Trophoblast cell (in vitro differentiated cells and primary cell): Measurements from ENCODE around the gene TENT5C.

ENCODE experiments used
- DNase-seq, 2 donors: peaks; one replicate each; pipeline ENCODE4 v3.0.0-alpha.2; 2016
- H2AFZ ChIP-seq: 2 replicates; pipeline ENCODE4 v1.6.1; 2013; ENCODE audit warnings: low read length, moderate library complexity, mild to moderate bottlenecking; ENCODE audit not compliant: insufficient read depth, poor library complexity
- H2AK5ac ChIP-seq: 2 replicates; pipeline ENCODE4 v1.6.1; 2013; ENCODE audit warnings: mild to moderate bottlenecking, low read length
- H2BK120ac ChIP-seq: 2 replicates; pipeline ENCODE4 v1.6.1; 2013; ENCODE audit warnings: low read length, mild to moderate bottlenecking, moderate library complexity; ENCODE audit not compliant: insufficient read depth, poor library complexity
- H2BK12ac ChIP-seq: 2 replicates; pipeline ENCODE4 v1.6.1; 2013; ENCODE audit warnings: mild to moderate bottlenecking, low read length, moderate library complexity
- H2BK5ac ChIP-seq: 2 replicates; pipeline ENCODE4 v1.6.1; 2013; ENCODE audit warnings: low read length, low read depth, moderate library complexity, mild to moderate bottlenecking; ENCODE audit not compliant: poor library complexity
- H3K14ac ChIP-seq: 2 replicates; pipeline ENCODE4 v1.6.1; 2013; ENCODE audit warnings: mild to moderate bottlenecking, low read length
- H3K18ac ChIP-seq: 2 replicates; pipeline ENCODE4 v1.6.1; 2013; ENCODE audit warnings: mild to moderate bottlenecking, low read length
- H3K23ac ChIP-seq: 2 replicates; pipeline ENCODE4 v1.6.1; 2013; ENCODE audit warnings: low read length
- H3K27ac ChIP-seq: 2 replicates; pipeline ENCODE4 v1.5.1; 2013; ENCODE audit warnings: low read depth, mild to moderate bottlenecking, inconsistent platforms, low read length, moderate library complexity
- H3K27me3 ChIP-seq: 2 replicates; pipeline ENCODE4 v1.6.1; 2013; ENCODE audit warnings: inconsistent platforms, mild to moderate bottlenecking, low read length, moderate library complexity; ENCODE audit not compliant: insufficient read depth
- H3K36me3 ChIP-seq, 2 experiments: 1 replicate in 1 of 2; 2 replicates in 1 of 2; pipeline ENCODE4 v1.6.1; 2013; ENCODE audit warnings: low read length in 2 of 2, mild to moderate bottlenecking in 2 of 2, moderate library complexity in 1 of 2; ENCODE audit not compliant: insufficient read depth in 2 of 2, control insufficient read depth in 1 of 2
- H3K4ac ChIP-seq: 2 replicates; pipeline ENCODE4 v1.6.1; 2013; ENCODE audit warnings: low read depth, mild to moderate bottlenecking, low read length, moderate library complexity
- H3K4me1 ChIP-seq, 2 experiments: 1 replicate in 1 of 2; 2 replicates in 1 of 2; pipeline ENCODE4 v1.6.1; 2013; ENCODE audit warnings: low read length in 2 of 2, mild to moderate bottlenecking in 2 of 2, moderate library complexity in 1 of 2; ENCODE audit not compliant: insufficient read depth in 2 of 2, control insufficient read depth in 1 of 2
- H3K4me2 ChIP-seq: 2 replicates; pipeline ENCODE4 v1.6.1; 2013; ENCODE audit warnings: inconsistent platforms, mild to moderate bottlenecking, low read length, moderate library complexity
- H3K4me3 ChIP-seq: 2 replicates; pipeline ENCODE4 v1.5.1; 2013; ENCODE audit warnings: mild to moderate bottlenecking, low read depth, low read length, inconsistent platforms
- H3K79me1 ChIP-seq: one replicate; pipeline ENCODE4 v1.6.1; 2013; ENCODE audit warnings: low read length
- H3K79me2 ChIP-seq: 2 replicates; pipeline ENCODE4 v1.6.1; 2013; ENCODE audit warnings: low read length, mild to moderate bottlenecking; ENCODE audit not compliant: control insufficient read depth, insufficient read depth, poor library complexity
- H3K9ac ChIP-seq: 2 replicates; pipeline ENCODE4 v1.6.1; 2013; ENCODE audit warnings: mild to moderate bottlenecking, low read length
- H3K9me3 ChIP-seq: 2 replicates; pipeline ENCODE4 v1.6.1; 2013; ENCODE audit warnings: low read depth, mild to moderate bottlenecking, control low read depth, inconsistent platforms, low read length; ENCODE audit not compliant: insufficient read depth
- H4K12ac ChIP-seq: 2 replicates; pipeline ENCODE4 v1.6.1; 2013; ENCODE audit warnings: low read depth, mild to moderate bottlenecking, low read length, moderate library complexity
- H4K8ac ChIP-seq: 2 replicates; pipeline ENCODE4 v1.6.1; 2013; ENCODE audit warnings: low read depth, mild to moderate bottlenecking, low read length, moderate library complexity
- H4K91ac ChIP-seq: one replicate; pipeline ENCODE4 v1.6.1; 2013; ENCODE audit warnings: low read depth, mild to moderate bottlenecking, low read length, moderate library complexity
- WGBS: extraction: QIAGEN DNeasy Blood & Tissue Kit; methylation state at CpG from one replicate; pipeline ENCODE4 v1.1.7; 2013; ENCODE audit warnings: missing lambda C conversion rate; ENCODE audit not compliant: insufficient read length, insufficient coverage; ENCODE audit errors: extremely low coverage; 5-methylcytosine and 5-hydroxymethylcytosine counted together

Gene TENT5C

DNA sequence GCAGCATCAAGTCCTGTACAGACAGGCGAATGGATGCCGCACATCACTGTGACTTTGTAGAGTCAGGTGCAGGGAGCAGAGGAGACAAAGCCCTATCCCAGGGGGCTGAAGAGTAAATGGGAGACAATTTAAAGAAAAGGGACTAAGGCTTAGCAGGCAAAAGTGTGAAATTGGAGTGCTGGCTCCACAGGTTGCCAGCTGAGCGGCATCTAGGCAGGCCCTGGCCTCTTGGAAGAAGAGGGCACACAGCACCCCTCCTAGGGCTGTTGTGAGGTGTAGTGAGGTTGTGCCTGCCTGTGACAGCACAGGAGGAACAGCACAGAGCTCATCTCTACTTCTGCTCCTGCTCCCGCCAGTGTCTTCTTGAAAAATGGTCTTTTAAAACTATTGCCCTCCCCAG is 47.3 kb downstream of the TENT5C start:
- Histone ChIP-seq H2BK5ac (no peak overlapping the region), H3K23ac (no peak overlapping the region), H3K36me3 (no peaks in the 10 kb centered on the region), H3K9ac (no peak overlapping the region), H3K4me1 (peaks cover 6 to 7% of the 10 kb centered on the region in 2 experiments), H3K79me2 (no peaks in the 10 kb centered on the region), H2BK120ac (no peak overlapping the region), H4K12ac (no peak overlapping the region), H3K79me1 (no peaks in the 10 kb centered on the region), H4K91ac (no peak overlapping the region), H3K14ac (no peak overlapping the region), H3K27me3 (no peaks in the 10 kb centered on the region), H3K4me2 (no peak overlapping the region), H3K4me3 (no peak overlapping the region), H2BK12ac (no peak overlapping the region), H4K8ac (no peak overlapping the region), H3K9me3 (peaks cover 2% of the 10 kb centered on the region), H2AK5ac (no peak overlapping the region), H3K27ac (no peak overlapping the region), H3K4ac (no peak overlapping the region), H3K18ac (no peak overlapping the region), H2AFZ (no peak overlapping the region)
- DNase-seq, result no peak
- WGBS, result no CpG with 5 or more reads among the region's 4 CpGs

DNA sequence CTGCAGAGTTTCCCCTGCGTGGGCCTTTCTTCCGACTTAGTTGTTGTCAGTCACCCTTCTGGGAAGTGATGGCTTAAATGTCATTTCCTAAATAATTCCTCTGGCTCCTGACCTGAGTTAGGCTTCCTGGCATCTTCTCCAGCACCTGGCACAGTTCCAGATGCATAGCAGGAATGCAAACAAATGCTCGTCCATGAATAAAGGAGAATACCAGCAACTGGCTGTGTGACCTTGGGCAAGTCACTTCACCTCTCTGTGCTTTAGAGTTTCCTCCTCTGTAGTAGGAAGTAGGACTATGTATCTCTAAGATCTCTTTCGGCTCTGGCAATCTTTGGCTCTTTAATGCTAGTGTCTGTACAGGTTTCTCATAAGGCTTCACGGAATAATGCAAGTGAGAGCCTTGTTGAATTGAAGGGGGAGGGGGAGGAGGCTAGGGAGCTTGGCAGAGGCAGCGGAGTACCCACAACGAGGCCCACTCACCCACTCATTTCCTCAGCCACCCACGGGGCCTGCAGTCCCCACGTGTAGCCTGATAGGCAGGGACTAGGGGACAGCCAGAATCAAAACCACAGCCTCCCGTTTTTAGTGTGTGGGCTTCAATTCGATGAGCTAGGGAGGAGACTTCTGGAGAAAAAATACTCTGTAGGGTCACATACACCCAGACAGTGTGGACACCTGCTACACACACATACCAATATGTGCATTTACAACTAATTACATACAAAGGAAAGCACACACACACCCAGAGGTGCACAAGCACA is 48.1 kb downstream of the TENT5C start:
- no peak overlapping the region for H3K4ac ChIP-seq
- H2AK5ac ChIP-seq, result no peak overlapping the region
- no peak overlapping the region for H3K4me2 ChIP-seq
- H3K36me3 ChIP-seq, result no peaks in the 10 kb centered on the region
- H2BK5ac ChIP-seq, result no peak overlapping the region
- no peak overlapping the region for H2BK120ac ChIP-seq
- DNase-seq, result no peak
- no peak overlapping the region for H4K12ac ChIP-seq
- H4K8ac ChIP-seq, result no peak overlapping the region
- no CpG with 5 or more reads among the region's 11 CpGs for WGBS
- no peak overlapping the region for H3K4me3 ChIP-seq
- H3K9ac ChIP-seq, result no peak overlapping the region
- H3K4me1 ChIP-seq, result peaks cover 6 to 7% of the 10 kb centered on the region in 2 experiments
- H2BK12ac ChIP-seq, result no peak overlapping the region
- no peak overlapping the region for H3K18ac ChIP-seq
- no peak overlapping the region for H3K23ac ChIP-seq
- H3K79me1 ChIP-seq, result no peaks in the 10 kb centered on the region
- no peak overlapping the region for H2AFZ ChIP-seq
- no peaks in the 10 kb centered on the region for H3K79me2 ChIP-seq
- H3K9me3 ChIP-seq, result peaks cover 2% of the 10 kb centered on the region
- H3K14ac ChIP-seq, result no peak overlapping the region
- H4K91ac ChIP-seq, result no peak overlapping the region
- H3K27ac ChIP-seq, result no peak overlapping the region
- H3K27me3 ChIP-seq, result no peaks in the 10 kb centered on the region

- H2BK12ac ChIP-seq, result no peak overlapping the region
- H3K9ac ChIP-seq, result no peak overlapping the region
- H3K36me3 ChIP-seq, result no peaks in the 10 kb centered on the region
- no peaks in the 10 kb centered on the region for H3K79me2 ChIP-seq
- H3K27ac ChIP-seq, result no peak overlapping the region
- no peak overlapping the region for H3K4me3 ChIP-seq
- H3K27me3 ChIP-seq, result no peaks in the 10 kb centered on the region
- H4K91ac ChIP-seq, result no peak overlapping the region
- WGBS, result no CpG with 5 or more reads among the region's 6 CpGs
- no peak overlapping the region for H3K14ac ChIP-seq
- H3K18ac ChIP-seq, result no peak overlapping the region
- no peak overlapping the region for H3K4me2 ChIP-seq
- H2BK5ac ChIP-seq, result no peak overlapping the region
- H3K23ac ChIP-seq, result no peak overlapping the region
- no peak overlapping the region for H2BK120ac ChIP-seq
- H2AFZ ChIP-seq, result no peak overlapping the region
- H3K79me1 ChIP-seq, result no peaks in the 10 kb centered on the region
- H2AK5ac ChIP-seq, result no peak overlapping the region
- peaks cover 6 to 7% of the 10 kb centered on the region in 2 experiments for H3K4me1 ChIP-seq
- no peak overlapping the region for H4K8ac ChIP-seq
- H3K9me3 ChIP-seq, result peaks cover 2% of the 10 kb centered on the region
- no peak overlapping the region for H3K4ac ChIP-seq
- peak in 1 of 2 donors; percentile 52 for DNase-seq
- H4K12ac ChIP-seq, result no peak overlapping the region
Observed at GRCh38 chr1:117654493-117655219, 48.8 kb downstream of the TENT5C start.

GRCh38 chr1:117655220-117655577 is 49.4 kb downstream of the TENT5C start:
- Histone ChIP-seq H3K9ac (no peak overlapping the region), H3K36me3 (no peaks in the 10 kb centered on the region), H3K14ac (no peak overlapping the region), H3K4ac (no peak overlapping the region), H4K8ac (no peak overlapping the region), H2AK5ac (no peak overlapping the region), H3K4me1 (peaks cover 6 to 7% of the 10 kb centered on the region in 2 experiments), H3K79me1 (no peaks in the 10 kb centered on the region), H3K79me2 (no peaks in the 10 kb centered on the region), H3K4me3 (no peak overlapping the region), H3K23ac (no peak overlapping the region), H2AFZ (no peak overlapping the region), H4K91ac (no peak overlapping the region), H4K12ac (no peak overlapping the region), H2BK12ac (no peak overlapping the region), H3K4me2 (no peak overlapping the region), H3K9me3 (peaks cover 2% of the 10 kb centered on the region), H2BK120ac (no peak overlapping the region), H3K27ac (no peak overlapping the region), H3K27me3 (no peaks in the 10 kb centered on the region), H3K18ac (no peak overlapping the region), H2BK5ac (no peak overlapping the region)
- whole genome bisulfite sequencing, result no CpG with 5 or more reads among the region's 12 CpGs
- peak; percentile 60 to 77 for DNase-seq
